ENCODE results near the gene SPATA16.
A peak's percentile ranks its signal among the peaks of the same experiment; 100 is the strongest.
"Not testable (repeated sequence)": the region's sequence is repeated elsewhere in the genome, so short reads cannot be mapped to it uniquely, and the experiment has no call there.

Gene SPATA16

DNA sequence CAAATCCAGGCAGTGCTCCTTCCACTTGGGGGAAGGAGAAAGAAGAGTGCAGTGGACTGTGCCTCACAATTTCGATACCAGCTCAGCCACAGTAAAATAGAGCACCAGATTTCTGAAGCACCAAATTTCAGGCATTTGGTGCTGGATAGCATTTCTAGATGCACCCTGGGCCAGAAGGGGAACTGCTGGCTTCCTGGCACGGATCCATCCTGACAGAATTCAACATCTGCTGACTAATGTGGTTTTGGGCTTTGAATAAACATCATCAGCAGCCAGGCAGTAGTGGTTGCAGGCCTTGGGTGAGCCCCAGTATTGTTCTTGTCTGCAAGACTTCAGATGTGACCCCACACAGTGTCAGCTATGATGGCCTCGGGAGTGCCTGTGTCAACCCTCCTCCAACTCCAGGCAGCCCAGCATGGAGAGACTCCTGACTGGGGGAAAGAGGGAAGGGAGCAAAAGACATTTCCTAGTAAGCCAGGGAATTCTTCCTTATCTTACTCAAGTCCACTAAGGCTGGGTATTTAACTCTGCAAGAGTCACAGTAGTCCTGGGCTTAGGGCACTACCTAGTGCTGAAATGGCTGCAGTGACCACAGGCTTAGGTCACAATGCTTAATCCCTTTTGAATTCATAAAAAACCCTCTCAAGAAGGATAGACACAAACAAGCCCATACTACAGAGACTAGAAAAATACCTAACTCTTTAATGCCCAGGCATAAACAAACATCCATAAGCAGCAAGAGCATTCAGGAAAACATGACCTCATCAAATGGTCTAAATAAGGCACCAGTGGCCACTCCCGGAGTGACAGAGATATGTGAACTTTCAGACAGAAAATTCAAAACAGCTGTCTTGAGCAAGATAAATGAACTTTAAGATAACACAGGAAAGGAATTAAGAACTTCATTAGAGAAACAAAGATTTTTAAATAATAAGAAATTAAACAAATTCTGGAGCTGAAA lies 74.7 kb downstream of the SPATA16 start:
- no peak for DNase-seq
- in situ Hi-C loops (cut with HindIII; ENCODE audit: low pct_ligation_motif_present, low pct_unique_long_range_greater_than_20kb, low sequenced_read_pairs), result no loop called here

DNA sequence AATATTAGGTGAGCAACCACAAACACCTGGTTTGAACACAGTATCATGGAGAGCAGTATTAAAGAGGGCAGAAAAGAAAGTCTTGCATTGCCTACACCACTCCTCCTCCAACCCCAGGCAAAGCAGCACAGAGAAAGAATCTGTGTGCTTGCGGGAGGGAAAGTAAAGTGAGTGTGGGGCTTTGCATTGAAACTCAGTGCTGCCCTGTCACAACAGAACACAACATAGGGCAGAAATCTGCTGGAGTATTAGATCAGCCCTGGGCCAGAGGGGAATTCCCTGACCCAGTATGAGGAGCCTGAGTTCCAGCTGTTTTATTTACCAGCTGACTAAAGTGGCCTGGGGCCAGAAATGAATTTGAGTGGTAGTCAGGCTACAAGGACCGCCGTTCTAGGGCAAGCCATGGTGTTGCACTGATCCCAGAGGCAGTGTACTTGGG lies 75.5 kb downstream of the SPATA16 start:
- DNase-seq, result no peak
- in situ Hi-C loops (cut with HindIII; ENCODE audit: low pct_ligation_motif_present, low pct_unique_long_range_greater_than_20kb, low sequenced_read_pairs), result no loop called here

DNA sequence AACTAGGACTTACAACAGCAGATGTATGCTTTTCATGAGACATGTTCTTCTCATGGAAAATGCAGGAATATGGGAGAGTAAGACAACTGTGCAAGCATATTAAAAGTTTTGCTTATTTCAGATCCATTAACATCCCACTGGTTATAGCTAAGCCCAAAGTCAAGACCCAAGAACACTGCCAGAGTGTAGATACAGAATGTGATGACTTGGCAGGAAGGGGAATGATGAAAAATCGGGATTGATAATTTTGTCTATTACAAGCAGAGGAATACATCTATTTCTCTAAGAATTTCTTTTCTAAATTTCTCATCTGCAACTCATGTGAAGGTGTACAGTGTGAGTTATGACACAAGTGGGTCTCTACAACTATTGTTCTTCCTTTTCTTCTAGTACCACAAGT lies 76.4 kb downstream of the SPATA16 start:
- in situ Hi-C loops (cut with HindIII; ENCODE audit: low pct_ligation_motif_present, low pct_unique_long_range_greater_than_20kb, low sequenced_read_pairs), result no loop called here
- DNase-seq, result no peak

DNA sequence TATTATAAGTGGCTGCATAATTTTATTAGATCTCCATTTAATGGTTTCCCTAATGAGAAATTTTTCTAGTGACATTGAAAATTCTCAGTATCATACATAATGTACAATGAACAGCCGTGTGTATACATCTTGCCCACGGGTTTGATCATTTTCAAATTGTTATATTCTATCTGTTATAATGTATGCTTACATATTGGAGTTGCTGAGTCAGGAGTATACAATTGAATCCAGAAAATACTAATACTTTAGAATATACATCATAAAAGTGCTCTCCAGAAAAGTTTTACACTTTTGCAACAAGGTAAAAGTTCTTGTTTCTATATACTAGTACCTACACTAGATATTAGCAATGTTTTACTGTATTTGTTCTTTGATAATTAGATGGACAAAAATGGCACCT lies 82.8 kb downstream of the SPATA16 start:
- in situ Hi-C loops (cut with HindIII; ENCODE audit: low pct_ligation_motif_present, low pct_unique_long_range_greater_than_20kb, low sequenced_read_pairs), result no loop called here
- DNase-seq, result no peak

GRCh38 chr3:173055228-173055933 lies 85.7 kb downstream of the SPATA16 start:
- in situ Hi-C loops (cut with HindIII; ENCODE audit: low pct_ligation_motif_present, low pct_unique_long_range_greater_than_20kb, low sequenced_read_pairs), result no loop called here
- no peak for DNase-seq

DNA sequence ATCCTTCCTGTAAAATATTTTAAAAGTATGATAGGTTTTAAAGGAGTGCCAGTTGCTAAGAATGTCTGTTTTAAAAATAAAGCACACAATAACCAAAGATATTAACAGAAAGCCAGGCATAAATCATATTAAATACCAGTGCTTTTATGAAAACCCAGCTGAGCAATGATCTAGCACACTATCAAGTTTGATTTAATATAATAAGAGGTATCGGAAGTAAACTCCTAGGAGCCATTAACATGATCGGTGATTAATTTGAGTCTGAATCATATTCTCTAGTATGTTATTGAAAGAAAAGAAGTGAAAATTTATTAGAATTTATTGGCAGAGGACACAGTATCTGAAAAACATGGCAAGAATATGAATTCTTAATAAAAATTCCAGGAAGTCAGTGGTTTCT lies 91.7 kb downstream of the SPATA16 start:
- in situ Hi-C loops (cut with HindIII; ENCODE audit: low pct_ligation_motif_present, low pct_unique_long_range_greater_than_20kb, low sequenced_read_pairs), result no loop called here
- DNase-seq, result no peak

DNA sequence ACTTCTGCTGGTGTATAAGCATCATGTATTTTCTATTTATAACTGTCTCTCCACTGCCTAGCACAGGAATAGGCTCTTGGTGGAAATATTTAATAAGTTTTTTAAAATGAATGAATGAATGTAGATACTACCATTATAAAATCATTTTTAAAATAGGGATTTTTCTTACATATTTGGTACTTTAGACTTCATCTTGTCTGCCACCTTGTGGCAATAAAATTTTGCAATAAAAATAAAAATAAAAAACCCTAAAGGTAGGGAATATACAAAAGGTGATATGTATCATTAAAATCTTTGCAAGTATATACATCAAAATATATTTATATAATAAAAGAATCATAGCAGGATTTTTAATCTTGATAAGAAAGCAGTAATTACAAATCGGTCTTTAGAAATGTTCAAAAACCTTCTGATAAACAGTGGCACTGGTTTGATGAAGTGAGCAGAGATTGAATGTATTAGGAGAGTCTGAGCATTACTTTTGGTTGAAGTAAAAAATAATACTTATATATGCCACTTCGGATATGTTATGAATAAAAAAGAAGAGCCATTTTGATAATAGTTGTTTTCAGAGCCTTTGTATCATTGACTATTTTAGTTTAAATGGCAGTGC lies 95.2 kb downstream of the SPATA16 start:
- in situ Hi-C loops (cut with HindIII; ENCODE audit: low pct_ligation_motif_present, low pct_unique_long_range_greater_than_20kb, low sequenced_read_pairs), result no loop called here

GRCh38 chr3:173044998-173045397 lies 96.0 kb downstream of the SPATA16 start:
- in situ Hi-C loops (cut with HindIII; ENCODE audit: low pct_ligation_motif_present, low pct_unique_long_range_greater_than_20kb, low sequenced_read_pairs), result no loop called here
- no peak for DNase-seq

More for the DNA sequence above, 95.2 kb downstream of the SPATA16 start:
- DNase-seq, result peak; percentile 9

GRCh38 chr3:173043757-173044156 lies 97.3 kb downstream of the SPATA16 start:
- in situ Hi-C loops (cut with HindIII; ENCODE audit: low pct_ligation_motif_present, low pct_unique_long_range_greater_than_20kb, low sequenced_read_pairs), result no loop called here
- no peak for DNase-seq

DNA sequence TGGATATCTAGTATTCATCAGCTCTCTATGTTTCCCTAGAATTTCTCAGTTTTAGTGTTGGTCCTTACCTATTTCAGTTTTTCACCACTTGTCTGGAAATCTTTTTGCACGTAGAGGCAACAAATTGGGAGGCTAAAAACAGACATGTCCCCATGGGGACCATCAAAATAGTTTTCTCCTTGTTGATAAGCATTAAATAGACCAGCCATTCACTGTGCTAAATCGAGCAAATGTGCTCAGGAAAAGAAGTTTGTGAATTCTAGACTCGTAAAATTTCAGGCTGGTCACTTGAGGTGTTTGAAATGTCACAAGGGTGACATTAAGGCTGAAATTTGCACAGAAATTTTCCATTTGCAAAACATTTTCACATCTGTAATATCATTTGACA lies 102.6 kb downstream of the SPATA16 start:
- in situ Hi-C loops (cut with HindIII; ENCODE audit: low pct_ligation_motif_present, low pct_unique_long_range_greater_than_20kb, low sequenced_read_pairs), result no loop called here
- no peak for DNase-seq

GRCh38 chr3:173037840-173038483 lies 103.1 kb downstream of the SPATA16 start:
- in situ Hi-C loops (cut with HindIII; ENCODE audit: low pct_ligation_motif_present, low pct_unique_long_range_greater_than_20kb, low sequenced_read_pairs), result no loop called here

GRCh38 chr3:173030273-173030672 lies 110.8 kb downstream of the SPATA16 start:
- in situ Hi-C loops (cut with HindIII; ENCODE audit: low pct_ligation_motif_present, low pct_unique_long_range_greater_than_20kb, low sequenced_read_pairs), result no loop called here

More at GRCh38 chr3:173037840-173038483, 103.1 kb downstream of the SPATA16 start:
- DNase-seq, result no peak

GRCh38 chr3:173028351-173028750 lies 112.7 kb downstream of the SPATA16 start:
- in situ Hi-C loops (cut with HindIII; ENCODE audit: low pct_ligation_motif_present, low pct_unique_long_range_greater_than_20kb, low sequenced_read_pairs), result no loop called here
- DNase-seq, result no peak

More at GRCh38 chr3:173030273-173030672, 110.8 kb downstream of the SPATA16 start:
- DNase-seq, result no peak

GRCh38 chr3:173027429-173027828 lies 113.6 kb downstream of the SPATA16 start:
- DNase-seq, result no peak
- in situ Hi-C loops (cut with HindIII; ENCODE audit: low pct_ligation_motif_present, low pct_unique_long_range_greater_than_20kb, low sequenced_read_pairs), result no loop called here

DNA sequence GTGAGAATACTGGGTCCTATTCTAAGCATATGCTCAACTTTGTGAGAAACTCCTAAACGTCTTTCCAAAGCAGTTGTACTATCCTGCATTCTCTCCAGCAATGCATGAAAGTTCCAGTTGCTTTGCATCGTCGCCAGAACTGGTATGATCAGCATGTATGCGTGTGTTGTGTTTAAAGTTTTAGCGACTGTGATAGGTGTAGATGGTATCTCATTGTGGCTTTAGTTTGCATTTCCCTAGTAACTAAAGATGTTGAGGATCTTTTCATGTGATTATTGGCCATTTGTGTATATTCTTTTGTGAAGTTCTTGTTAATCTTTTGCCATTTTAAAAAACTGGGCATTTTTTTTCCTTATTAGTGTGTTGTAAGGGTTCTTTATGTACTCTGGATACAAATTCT lies 115.1 kb downstream of the SPATA16 start:
- in situ Hi-C loops (cut with HindIII; ENCODE audit: low pct_ligation_motif_present, low pct_unique_long_range_greater_than_20kb, low sequenced_read_pairs), result no loop called here
- DNase-seq, result no peak

GRCh38 chr3:173021547-173022185 lies 119.4 kb downstream of the SPATA16 start:
- in situ Hi-C loops (cut with HindIII; ENCODE audit: low pct_ligation_motif_present, low pct_unique_long_range_greater_than_20kb, low sequenced_read_pairs), result no loop called here
- no peak for DNase-seq

DNA sequence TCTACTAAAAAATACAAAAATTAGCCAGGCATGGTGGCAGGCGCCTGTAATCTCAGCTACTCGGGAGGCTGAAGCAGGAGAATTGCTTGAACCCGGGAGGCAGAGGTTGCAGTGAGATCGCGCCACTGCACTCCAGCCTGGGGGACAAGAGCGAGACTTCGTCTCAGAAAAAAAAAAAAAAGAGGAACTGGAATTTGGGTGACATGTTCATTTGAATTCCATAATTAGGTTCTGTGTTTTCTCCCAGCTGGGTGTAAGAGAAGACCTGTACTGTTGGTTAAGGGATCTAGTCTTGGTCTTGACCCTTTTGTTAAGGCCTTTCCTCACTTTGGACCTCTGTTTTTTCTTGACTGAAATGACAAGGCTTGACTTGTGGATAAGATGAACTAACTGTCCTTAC lies 120.9 kb downstream of the SPATA16 start:
- DNase-seq; in situ Hi-C loops (cut with HindIII; ENCODE audit: low pct_ligation_motif_present, low pct_unique_long_range_greater_than_20kb, low sequenced_read_pairs): not testable (repeated sequence)

GRCh38 chr3:173019378-173019777 lies 121.7 kb downstream of the SPATA16 start:
- no peak for DNase-seq
- in situ Hi-C loops (cut with HindIII; ENCODE audit: low pct_ligation_motif_present, low pct_unique_long_range_greater_than_20kb, low sequenced_read_pairs), result no loop called here

Measured in ACHN (cell line).